Metanephros (tissue), 2 donors: ENCODE results near the gene GPRC5C. TPM values are rescaled to one million over a fixed set of nuclear protein-coding genes. Genes with fewer than 3 reads are reported as not detected.

Experiments used
- small RNA-seq: library from RNA; depleted of rRNA; stranded (forward); fragments of <200 nt; gene quantifications from one replicate; pipeline ENCODE3, GENCODE V24; 2014; ENCODE audit warnings: low replicate concordance
- total RNA-seq: library from RNA; depleted of rRNA; stranded (reverse); fragments of >200 nt; gene quantifications from one replicate; pipeline ENCODE4 v1.2.3, GENCODE V29; 2014

The GPRC5C gene
- 231 TPM for total RNA-seq

GRCh38 chr17:74431568-74432423 is at the start of gene GPRC5C:
TSS of gene GPRC5C (plus strand) at chr17:74432088. CDS start at chr17:74439777, 7,689 bp downstream.

GRCh38 chr17:74466111-74466827 is 34.4 kb downstream of the GPRC5C start, which contains the start of gene CD300A:
TSS of gene CD300A (plus strand) at chr17:74466634. CDS start at chr17:74466704, 70 bp downstream.

Small RNAs within 50 kb of the gene (small RNA-seq; reads per million reads assigned to genes)
- not detected for gene RNA5SP448

Other genes with a start within 250 kb of the GPRC5C start
- gene RPL38, start 228.4 kb upstream of the GPRC5C start, total RNA-seq: 1,516 TPM
- gene TTYH2, start 218.5 kb upstream of the GPRC5C start, total RNA-seq: 35.6 TPM
- gene DNAI2, start 157.9 kb upstream of the GPRC5C start, total RNA-seq: not detected
- 0.23 TPM for gene KIF19, start 105.9 kb upstream of the GPRC5C start, total RNA-seq
- gene BTBD17, start 70.2 kb upstream of the GPRC5C start, total RNA-seq: 0.12 TPM
- gene GPR142, start 64.6 kb upstream of the GPRC5C start, total RNA-seq: 0.29 TPM
- gene CD300A, start 34.5 kb downstream of the GPRC5C start, total RNA-seq: 5.0 TPM
- 0.82 TPM for gene CD300LB, start 99.4 kb downstream of the GPRC5C start, total RNA-seq
- 1.2 TPM for gene CD300C, start 114.0 kb downstream of the GPRC5C start, total RNA-seq
- gene CD300H, start 135.4 kb downstream of the GPRC5C start, total RNA-seq: not detected
- not detected for gene CD300LD, start 160.2 kb downstream of the GPRC5C start, total RNA-seq
- 1.1 TPM for gene CD300E, start 191.7 kb downstream of the GPRC5C start, total RNA-seq